Tibial nerve (tissue), 4 donors: ENCODE measurements around the gene ZNF423. TPM values are rescaled to one million over a fixed set of nuclear protein-coding genes. Genes with fewer than 3 reads are reported as not detected.
"Not testable (repeated sequence)": the region's sequence is repeated elsewhere in the genome, so short reads cannot be mapped to it uniquely, and the experiment has no call there.

ENCODE experiments used
- DNase-seq, 2 donors: peaks; one replicate each; pipeline ENCODE4 v3.0.0-alpha.2; 2019; ENCODE audit warnings: low spot score in 2 of 2
- H3K27ac ChIP-seq, 4 donors: fragments of 200-600 bp; sonication (generic) in 3 of 4; one replicate each; pipeline ENCODE4 v1.5.1; 2017 to 2019; ENCODE audit warnings: mild to moderate bottlenecking in 1 of 4
- H3K27me3 ChIP-seq, 2 donors: fragments of 200-600 bp; sonication (generic) in 1 of 2; one replicate each; pipeline versions ENCODE4 v1.5.1 to v1.6.0; 2017 to 2019
- H3K36me3 ChIP-seq, 3 donors: fragments of 200-600 bp; sonication (generic); one replicate each; pipeline ENCODE4 v1.5.1; 2018 to 2019
- H3K4me1 ChIP-seq, 4 donors: fragments of 200-600 bp; sonication (generic) in 3 of 4; one replicate each; pipeline ENCODE4 v1.5.1; 2017 to 2019
- H3K4me3 ChIP-seq, 4 donors: fragments of 200-600 bp; sonication (generic) in 3 of 4; one replicate each; pipeline ENCODE4 v1.5.1; 2017 to 2019; ENCODE audit warnings: mild to moderate bottlenecking in 1 of 4, moderate library complexity in 1 of 4
- H3K9me3 ChIP-seq, 4 donors: fragments of 200-600 bp; sonication (generic) in 3 of 4; one replicate each; pipeline ENCODE4 v1.5.1; 2017 to 2019
- EP300 ChIP-seq, 2 donors: sonication (generic); formaldehyde crosslinking; IDR thresholded peaks; one replicate each; pipeline ENCODE4 v1.6.1; 2017; ENCODE audit warnings: antibody characterized with exemption in 2 of 2, mild to moderate bottlenecking in 1 of 2
- POLR2A ChIP-seq, 2 donors: fragments of 450-650 bp; IDR thresholded peaks; one replicate each; pipeline ENCODE4 v1.6.1; 2017; ENCODE audit warnings: antibody characterized with exemption in 2 of 2, mild to moderate bottlenecking in 2 of 2, moderate library complexity in 2 of 2
- WGBS, 2 donors: methylation state at CpG; one replicate each; pipeline ENCODE4 v1.1.5; 2018; 5-methylcytosine and 5-hydroxymethylcytosine counted together
- total RNA-seq, 4 donors: library from RNA; depleted of rRNA; stranded (reverse); fragments of >200 nt; gene quantifications; one replicate each; pipeline ENCODE4 v1.1.0, GENCODE V29; 2016
- TF ChIP-seq, protein P1 (sequence below), 5 experiments: fragments of 200-600 bp in 3 of 5; fragments of 450-650 bp in 2 of 5; sonication (generic) in 3 of 5; IDR thresholded peaks; one replicate each; pipeline ENCODE4 v1.5.1; 2016 to 2019; ENCODE audit warnings: antibody characterized with exemption in 5 of 5, mild to moderate bottlenecking in 3 of 5, moderate library complexity in 2 of 5

Gene ZNF423
- total RNA-seq, 4 donors from 2014 or later = 15.9 to 20.5 (median 18.5) TPM

DNA sequence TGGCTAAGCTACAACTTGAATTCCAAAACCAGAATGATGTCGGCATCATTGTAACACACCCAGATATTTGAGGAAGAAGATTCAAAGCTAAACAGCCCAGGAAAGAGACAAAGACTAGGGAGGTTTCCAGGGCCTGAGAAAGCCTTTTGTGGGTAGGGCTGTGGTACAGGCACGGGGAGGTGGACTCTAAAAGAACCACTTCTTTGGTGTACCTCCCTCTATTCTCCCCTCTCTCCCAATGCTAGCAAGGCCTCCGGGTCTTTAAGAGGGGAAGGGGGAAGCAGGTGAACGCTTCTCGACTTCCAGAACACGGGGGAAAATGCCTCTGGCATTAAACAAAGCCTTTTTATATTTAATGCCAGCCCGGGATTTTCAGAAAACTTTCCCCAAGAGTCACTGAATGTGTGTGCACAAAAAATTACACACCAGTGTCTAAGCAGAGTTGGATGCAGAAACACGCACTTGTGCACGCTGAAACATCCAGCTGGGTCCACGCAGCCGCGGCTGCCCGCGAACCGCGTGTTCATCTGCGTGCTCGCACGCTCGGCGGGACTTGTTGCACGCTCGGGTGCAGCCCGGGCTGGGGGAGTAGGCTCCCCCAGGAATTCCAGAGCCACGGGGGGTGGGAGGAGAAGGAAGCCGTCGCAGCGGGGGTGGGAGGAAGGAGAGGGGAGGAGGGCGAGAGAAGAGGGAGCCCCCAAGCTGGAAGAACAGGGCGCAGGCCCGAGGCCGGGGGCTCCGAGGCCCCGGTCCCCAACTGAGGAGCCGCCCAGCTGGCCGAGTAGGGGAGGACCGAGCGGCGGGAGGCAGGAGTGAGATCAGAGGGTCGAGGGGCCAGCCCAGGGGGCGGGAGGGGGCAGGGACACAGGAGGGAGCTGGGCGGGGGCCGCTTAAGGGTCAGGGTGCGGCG is 20.1 kb upstream of the ZNF423 start:
- TF ChIP-seq POLR2A (IDR thresholded peaks at IDR 0.05) (no peak), EP300 (IDR thresholded peaks at IDR 0.05) (no peak)
- TF ChIP-seq, protein P1, sequence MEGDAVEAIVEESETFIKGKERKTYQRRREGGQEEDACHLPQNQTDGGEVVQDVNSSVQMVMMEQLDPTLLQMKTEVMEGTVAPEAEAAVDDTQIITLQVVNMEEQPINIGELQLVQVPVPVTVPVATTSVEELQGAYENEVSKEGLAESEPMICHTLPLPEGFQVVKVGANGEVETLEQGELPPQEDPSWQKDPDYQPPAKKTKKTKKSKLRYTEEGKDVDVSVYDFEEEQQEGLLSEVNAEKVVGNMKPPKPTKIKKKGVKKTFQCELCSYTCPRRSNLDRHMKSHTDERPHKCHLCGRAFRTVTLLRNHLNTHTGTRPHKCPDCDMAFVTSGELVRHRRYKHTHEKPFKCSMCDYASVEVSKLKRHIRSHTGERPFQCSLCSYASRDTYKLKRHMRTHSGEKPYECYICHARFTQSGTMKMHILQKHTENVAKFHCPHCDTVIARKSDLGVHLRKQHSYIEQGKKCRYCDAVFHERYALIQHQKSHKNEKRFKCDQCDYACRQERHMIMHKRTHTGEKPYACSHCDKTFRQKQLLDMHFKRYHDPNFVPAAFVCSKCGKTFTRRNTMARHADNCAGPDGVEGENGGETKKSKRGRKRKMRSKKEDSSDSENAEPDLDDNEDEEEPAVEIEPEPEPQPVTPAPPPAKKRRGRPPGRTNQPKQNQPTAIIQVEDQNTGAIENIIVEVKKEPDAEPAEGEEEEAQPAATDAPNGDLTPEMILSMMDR (IDR thresholded peaks at IDR 0.05) = no peak
- peaks cover 0 to 15% (median 9%) of the 10 kb centered on the region in 4 donors for H3K4me1 ChIP-seq
- 12 to 16% methylated on average over 44 to 45 of the region's 45 CpGs for WGBS, 2 donors

DNA sequence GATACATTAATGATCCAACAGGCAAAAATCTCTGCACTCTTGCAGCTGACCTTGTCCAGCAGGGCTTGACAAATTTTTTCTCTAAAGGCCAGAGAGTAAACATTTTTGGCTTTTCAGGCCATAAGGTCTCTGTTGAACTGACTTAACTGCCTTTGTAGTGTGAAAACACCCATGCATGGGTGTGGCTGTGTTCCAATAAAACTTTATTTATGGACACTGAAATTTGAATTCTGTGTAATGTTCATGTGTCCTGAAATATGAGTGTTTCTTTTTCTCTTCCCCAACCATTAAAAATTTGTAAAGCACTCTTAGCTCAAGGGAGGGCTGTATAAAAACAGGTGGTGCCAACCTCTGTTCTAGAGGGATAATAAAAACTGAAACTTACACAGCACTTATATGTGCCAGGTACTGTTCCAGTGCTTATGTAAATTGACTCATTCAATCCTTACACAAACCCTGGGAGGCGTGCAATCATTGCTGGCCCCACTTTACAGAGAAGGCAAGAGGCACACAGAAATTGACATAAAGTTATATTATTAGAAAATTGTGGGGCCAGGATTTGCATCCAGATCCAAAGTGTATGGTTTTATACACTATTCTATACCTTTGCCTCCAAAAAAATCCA is 18.8 kb upstream of the ZNF423 start:
- Histone ChIP-seq H3K27ac (no peak overlapping the region), H3K36me3 (no peaks in the 10 kb centered on the region), H3K4me3 (no peak overlapping the region), H3K9me3 (no peaks in the 10 kb centered on the region), H3K4me1 (peaks cover 0 to 15% (median 9%) of the 10 kb centered on the region in 4 donors), H3K27me3 (peaks cover 0 to 19% of the 10 kb centered on the region in 2 donors)
- 89 to 100% methylated on average over 1 of the region's 1 CpG for WGBS, 2 donors
- no peak for DNase-seq
- no peak for TF ChIP-seq POLR2A (IDR thresholded peaks at IDR 0.05)
- no peak for TF ChIP-seq EP300 (IDR thresholded peaks at IDR 0.05)
- TF ChIP-seq, protein P1 (IDR thresholded peaks at IDR 0.05) = no peak

More for the DNA sequence above, 20.1 kb upstream of the ZNF423 start:
- H3K27ac ChIP-seq = peak overlapping the region in 2 of 4 donors; percentile 68 to 70
- H3K36me3 ChIP-seq = no peaks in the 10 kb centered on the region
- H3K27me3 ChIP-seq = peaks cover 0 to 19% of the 10 kb centered on the region in 2 donors
- H3K4me3 ChIP-seq = peak overlapping the region; percentile 7 to 44 (median 22)
- no peak for DNase-seq
- no peaks in the 10 kb centered on the region for H3K9me3 ChIP-seq

DNA sequence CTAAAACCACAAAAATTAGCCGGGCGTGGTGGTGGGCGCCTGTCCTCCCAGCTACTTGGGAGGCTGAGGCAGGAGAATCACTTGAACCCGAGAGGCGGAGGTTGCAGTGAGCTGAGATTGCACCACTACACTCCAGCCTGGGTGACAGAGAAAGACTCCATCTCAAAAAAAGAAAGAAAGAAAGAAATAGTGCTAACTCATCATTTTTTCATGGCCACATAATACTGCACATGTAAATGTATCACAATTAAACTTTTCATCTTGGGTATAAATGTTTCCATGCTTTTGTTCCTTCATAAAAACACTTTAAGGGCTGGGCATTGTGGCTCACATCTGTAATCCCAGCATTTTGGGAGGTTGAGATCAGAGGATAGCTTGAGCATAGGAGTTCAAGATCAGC is 15.9 kb upstream of the ZNF423 start:
- H3K27ac ChIP-seq, H3K4me3 ChIP-seq, H3K36me3 ChIP-seq, DNase-seq, H3K27me3 ChIP-seq, H3K9me3 ChIP-seq: not testable (repeated sequence)
- WGBS, 2 donors = 96 to 97% methylated on average over 5 of the region's 5 CpGs
- peaks cover 0 to 14% (median 7%) of the 10 kb centered on the region in 4 donors for H3K4me1 ChIP-seq

DNA sequence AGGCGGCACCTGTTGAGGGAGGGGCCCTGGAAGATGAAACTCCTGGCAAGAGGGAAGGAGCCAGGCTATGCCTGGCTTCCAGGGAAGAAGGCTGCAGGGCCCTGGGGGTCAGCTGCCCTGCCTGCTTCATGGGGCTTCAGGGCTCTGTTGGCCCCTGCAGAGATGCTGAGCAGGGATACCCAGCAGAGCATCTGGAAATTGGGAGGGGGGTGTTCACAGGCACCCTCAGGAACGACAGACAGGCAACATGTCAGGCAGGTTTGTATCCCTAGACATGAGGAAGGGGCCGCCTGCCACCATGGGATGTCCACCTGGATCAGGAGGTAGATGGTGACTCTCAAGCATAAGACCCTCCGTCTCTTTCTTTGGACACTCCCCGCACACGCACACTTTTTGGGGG is 13.8 kb upstream of the ZNF423 start:
- WGBS, 2 donors = 73 to 86% methylated on average over 6 of the region's 6 CpGs
- TF ChIP-seq EP300 (IDR thresholded peaks at IDR 0.05) (no peak), POLR2A (IDR thresholded peaks at IDR 0.05) (no peak)
- TF ChIP-seq, protein P1 (IDR thresholded peaks at IDR 0.05) = no peak
- no peaks in the 10 kb centered on the region for H3K27me3 ChIP-seq
- H3K4me1 ChIP-seq = peaks cover 0 to 6% (median 3%) of the 10 kb centered on the region in 4 donors
- H3K27ac ChIP-seq = no peak overlapping the region
- H3K36me3 ChIP-seq = no peaks in the 10 kb centered on the region
- H3K4me3 ChIP-seq = no peak overlapping the region
- H3K9me3 ChIP-seq = no peaks in the 10 kb centered on the region
- DNase-seq = no peak

DNA sequence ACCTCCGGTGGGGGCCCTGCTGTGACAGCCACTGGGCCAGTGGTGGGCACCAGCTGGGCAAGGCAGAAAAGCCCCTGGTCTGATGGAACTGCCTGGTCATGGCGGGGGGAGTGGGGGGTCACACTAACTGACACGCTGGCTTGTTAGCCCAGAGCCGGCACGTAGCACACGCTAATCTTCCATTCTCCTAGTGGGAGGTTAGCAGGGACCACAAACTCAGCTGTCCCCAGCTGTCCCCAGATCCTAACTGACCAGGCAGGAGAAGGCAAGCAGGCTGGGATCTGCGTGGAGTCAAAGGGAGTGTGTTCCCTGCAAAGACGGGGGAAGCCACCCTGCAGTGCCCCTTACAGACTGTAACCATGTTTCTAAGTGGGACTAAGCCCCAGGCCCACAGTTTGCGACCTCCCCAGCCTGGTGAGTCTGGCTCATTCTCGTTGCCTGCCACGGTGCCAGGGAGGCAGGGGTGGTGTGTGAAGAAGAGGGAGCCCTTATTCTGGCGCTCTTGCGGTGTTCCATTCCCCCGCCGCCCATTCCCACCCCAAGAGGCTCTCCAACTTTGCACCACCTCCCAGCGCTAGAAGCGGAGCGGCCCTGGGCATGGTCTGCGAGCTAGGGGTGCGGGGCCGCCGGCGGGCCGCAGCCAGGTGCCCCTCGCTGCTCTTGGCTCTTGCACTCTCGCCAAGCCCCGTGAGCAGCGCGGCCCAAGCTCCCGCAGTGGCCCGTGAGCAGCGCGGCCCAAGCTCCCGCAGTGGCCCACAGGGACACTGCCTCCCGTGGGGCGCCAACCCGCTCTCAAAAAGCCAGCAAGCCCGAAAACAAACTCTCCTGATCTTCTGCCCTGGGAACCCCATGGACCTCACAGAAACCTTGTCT is 12.1 kb upstream of the ZNF423 start:
- peaks cover 0 to 6% (median 3%) of the 10 kb centered on the region in 4 donors for H3K4me1 ChIP-seq
- 76 to 84% methylated on average over 36 to 38 of the region's 38 CpGs for WGBS, 2 donors
- H3K9me3 ChIP-seq = no peaks in the 10 kb centered on the region
- TF ChIP-seq EP300 (IDR thresholded peaks at IDR 0.05) = no peak
- TF ChIP-seq POLR2A (IDR thresholded peaks at IDR 0.05) = no peak
- TF ChIP-seq, protein P1 (IDR thresholded peaks at IDR 0.05) = no peak
- H3K27ac ChIP-seq = no peak overlapping the region
- no peak for DNase-seq
- H3K27me3 ChIP-seq = no peaks in the 10 kb centered on the region
- H3K4me3 ChIP-seq = no peak overlapping the region
- no peaks in the 10 kb centered on the region for H3K36me3 ChIP-seq
